K562 (cell line): Measurements from ENCODE around the gene NECTIN4. TPM values are rescaled to one million over a fixed set of nuclear protein-coding genes. Genes with fewer than 3 reads are reported as not detected.

ENCODE experiments used
- ARID4B ChIP-seq: sonication (generic); formaldehyde crosslinking; IDR thresholded peaks from 2 replicates; pipeline ENCODE4 v1.8.0; 2022; ENCODE audit warnings: mild to moderate bottlenecking, missing genetic modification reagents
- BRF2 ChIP-seq: IDR thresholded peaks from 3 replicates; pipeline ENCODE4 v1.6.1; 2011; ENCODE audit warnings: borderline replicate concordance, mild to moderate bottlenecking; ENCODE audit not compliant: insufficient read length, insufficient read depth
- DMBX1 ChIP-seq: fragments of 250-450 bp; sonication (Bioruptor Pico); IDR thresholded peaks from 2 replicates; pipeline ENCODE4 v1.8.0; 2022; ENCODE audit warnings: inconsistent platforms, mild to moderate bottlenecking, moderate library complexity, borderline replicate concordance
- IRF1 ChIP-seq: sonication (generic); formaldehyde crosslinking; IDR thresholded peaks from 2 replicates; pipeline ENCODE4 v1.8.0; 2022; ENCODE audit warnings: missing genetic modification reagents, mild to moderate bottlenecking, borderline replicate concordance
- MBD2 ChIP-seq: sonication (generic); IDR thresholded peaks from 2 replicates; pipeline ENCODE4 v1.6.1; 2016; ENCODE audit warnings: low read depth, borderline replicate concordance
- NELFE ChIP-seq: IDR thresholded peaks from 2 replicates; pipeline ENCODE4 v1.6.1; 2011; ENCODE audit warnings: mild to moderate bottlenecking; ENCODE audit not compliant: insufficient read depth, insufficient read length
- NKRF ChIP-seq: fragments of 450-650 bp; IDR thresholded peaks from 2 replicates; pipeline ENCODE4 v1.6.1; 2016; ENCODE audit warnings: borderline replicate concordance
- PML ChIP-seq: IDR thresholded peaks from 2 replicates; pipeline ENCODE4 v1.6.1; 2012; ENCODE audit warnings: low read length, inconsistent platforms
- POLR2AphosphoS5 ChIP-seq: IDR thresholded peaks from 2 replicates; pipeline ENCODE4 v1.6.1; 2011; ENCODE audit warnings: mild to moderate bottlenecking, low read depth, low read length, moderate library complexity; ENCODE audit not compliant: control insufficient read depth, insufficient read depth
- SREBF1 ChIP-seq: fragments of 150-350 bp; IDR thresholded peaks from 2 replicates; pipeline ENCODE4 v1.6.1; 2014; ENCODE audit warnings: antibody characterized with exemption, low read depth, low read length, borderline replicate concordance
- SRSF9 ChIP-seq: fragments of 200-400 bp; formaldehyde crosslinking; IDR thresholded peaks from 2 replicates; pipeline ENCODE4 v1.6.1; 2017; ENCODE audit warnings: low read depth, low read length, borderline replicate concordance
- TCFL5 ChIP-seq: fragments of 250-450 bp; sonication (Bioruptor Pico); conservative IDR thresholded peaks from 2 replicates; pipeline ENCODE4 v1.6.1; 2021; ENCODE audit warnings: mild to moderate bottlenecking, moderate library complexity, matching md5 sums
- THRB ChIP-seq: fragments of 450-650 bp; formaldehyde crosslinking; conservative IDR thresholded peaks from 2 replicates; pipeline ENCODE4 v1.4.0; 2022; ENCODE audit warnings: mild to moderate bottlenecking, missing genetic modification characterization
- ZEB2 ChIP-seq: fragments of 450-650 bp; IDR thresholded peaks from 2 replicates; pipeline ENCODE4 v1.6.1; 2016
- ZFPM2 ChIP-seq: fragments of 250-450 bp; sonication (Bioruptor Pico); IDR thresholded peaks from 2 replicates; pipeline ENCODE4 v1.5.1; 2022; ENCODE audit warnings: mild to moderate bottlenecking
- ZNF354B ChIP-seq: fragments of 250-450 bp; sonication (Bioruptor Pico); IDR thresholded peaks from 2 replicates; pipeline ENCODE4 v1.4.0; 2020
- ZNF586 ChIP-seq: fragments of 450-650 bp; formaldehyde crosslinking; conservative IDR thresholded peaks from 2 replicates; pipeline ENCODE4 v1.4.0; 2020; ENCODE audit warnings: mild to moderate bottlenecking, moderate library complexity
- ZNF707 ChIP-seq: fragments of 250-450 bp; sonication (Bioruptor Pico); conservative IDR thresholded peaks from 2 replicates; pipeline ENCODE4 v1.8.0; 2022; ENCODE audit warnings: inconsistent platforms, mild to moderate bottlenecking, moderate library complexity
- polyA plus RNA-seq, 8 experiments: library from polyadenylated mRNA; depleted of rRNA in 4 of 8; stranded (reverse) in 5 of 8; unstranded in 3 of 8; fragments of >200 nt; fragmentation: Nextera tagmentation in 2 of 8; fragmentation: Illumina TruSeq in 1 of 8; extraction: Ambion mirVana in 2 of 8; extraction: Trizol in 1 of 8; gene quantifications; 2 replicates each; pipeline versions ENCODE4 v1.2.1 to v1.2.3, GENCODE V29; 2011 to 2014; ENCODE audit warnings: inconsistent platforms in 1 of 8, missing spikeins in 1 of 8
- total RNA-seq, 7 experiments: library from RNA; depleted of rRNA in 6 of 7; stranded (reverse); fragments of >200 nt in 6 of 7; fragmentation: Illumina TruSeq in 2 of 7; extraction: Trizol in 2 of 7; gene quantifications; 2 replicates each; pipeline versions ENCODE4 v1.2.1 to v1.2.3, GENCODE V29; 2011 to 2021; ENCODE audit warnings: low replicate concordance in 1 of 7

NECTIN4 gene
- total and polyA plus RNA-seq, 9 of the 15 experiments (the other 6 are each of a cell fraction or from before 2014, with no cell fraction given), result 0.01 to 0.09 TPM; not detected in 7

GRCh38 chr1:161021165-161021969, 68.0 kb downstream of the NECTIN4 start (continued):
- no peak for TF ChIP-seq BRF2
- no peak for TF ChIP-seq ZNF354B
- TF ChIP-seq ZFPM2 (CRISPR knock-in tag), result no peak
- no peak for TF ChIP-seq THRB (CRISPR knock-in tag)
- TF ChIP-seq SREBF1, result no peak
- TF ChIP-seq PML, result peak; percentile 70
- TF ChIP-seq TCFL5, result no peak
- no peak for TF ChIP-seq NELFE
- no peak for TF ChIP-seq IRF1 (CRISPR knock-in tag)
- peak; percentile 56 for TF ChIP-seq POLR2AphosphoS5
- TF ChIP-seq ZNF707 (CRISPR knock-in tag), result no peak
- no peak for TF ChIP-seq ZNF586 (CRISPR knock-in tag)
- no peak for TF ChIP-seq SRSF9
- no peak for TF ChIP-seq ARID4B (CRISPR knock-in tag)
- 0 out of 2 replicates have a peak, but pooled peaks have one; percentile 37 for TF ChIP-seq NKRF
- peak; percentile 87; the same call in 1 of the 2 replicates for TF ChIP-seq MBD2
- TF ChIP-seq DMBX1 (CRISPR knock-in tag), result no peak
- TF ChIP-seq ZEB2, result peak; percentile 99
